ENCODE results near the gene KIF1C. TPM values are rescaled to one million over a fixed set of nuclear protein-coding genes. Genes with fewer than 3 reads are reported as not detected.

The KIF1C gene
- polyA plus RNA-seq, 2 donors, result 64.7 to 71.6 TPM

DNA sequence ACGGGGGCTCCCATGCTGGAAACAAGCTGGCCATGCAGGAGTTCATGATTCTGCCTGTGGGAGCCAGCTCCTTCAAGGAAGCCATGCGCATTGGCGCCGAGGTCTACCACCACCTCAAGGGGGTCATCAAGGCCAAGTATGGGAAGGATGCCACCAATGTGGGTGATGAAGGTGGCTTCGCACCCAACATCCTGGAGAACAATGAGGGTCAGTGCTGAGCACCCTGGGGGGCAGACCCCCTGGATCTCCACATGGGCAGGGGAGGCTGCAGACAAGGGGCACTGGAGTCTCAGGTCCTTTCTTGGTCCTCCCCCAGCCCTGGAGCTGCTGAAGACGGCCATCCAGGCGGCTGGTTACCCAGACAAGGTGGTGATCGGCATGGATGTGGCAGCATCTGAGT lies 42.7 kb upstream of the KIF1C start:
- H3K4me1 ChIP-seq (ENCODE audit: control insufficient read depth in 2 of 2, insufficient read depth in 2 of 2, low read length in 1 of 2), result peaks cover 4 to 8% of the 10 kb centered on the region in 2 donors
- WGBS, 2 donors, result 96 to 99% methylated on average over 8 of the region's 8 CpGs
- no peaks in the 10 kb centered on the region for H3K27me3 ChIP-seq (ENCODE audit: control insufficient read depth in 1 of 2, insufficient read depth in 2 of 2, low read length in 2 of 2)
- no peaks in the 10 kb centered on the region for H3K9me3 ChIP-seq (ENCODE audit: control insufficient read depth in 2 of 2, insufficient read depth in 1 of 2, low read depth in 1 of 2, low read length in 1 of 2)
- H3K4me3 ChIP-seq (ENCODE audit: low read depth in 1 of 2, low read length in 2 of 2), result no peak overlapping the region
- H3K27ac ChIP-seq (ENCODE audit: low read depth in 2 of 2, low read length in 1 of 2), result no peak overlapping the region
- H3K36me3 ChIP-seq (ENCODE audit: control insufficient read depth in 2 of 2, insufficient read depth in 2 of 2, low read length in 1 of 2), result peaks cover 0 to 10% of the 10 kb centered on the region in 2 donors

DNA sequence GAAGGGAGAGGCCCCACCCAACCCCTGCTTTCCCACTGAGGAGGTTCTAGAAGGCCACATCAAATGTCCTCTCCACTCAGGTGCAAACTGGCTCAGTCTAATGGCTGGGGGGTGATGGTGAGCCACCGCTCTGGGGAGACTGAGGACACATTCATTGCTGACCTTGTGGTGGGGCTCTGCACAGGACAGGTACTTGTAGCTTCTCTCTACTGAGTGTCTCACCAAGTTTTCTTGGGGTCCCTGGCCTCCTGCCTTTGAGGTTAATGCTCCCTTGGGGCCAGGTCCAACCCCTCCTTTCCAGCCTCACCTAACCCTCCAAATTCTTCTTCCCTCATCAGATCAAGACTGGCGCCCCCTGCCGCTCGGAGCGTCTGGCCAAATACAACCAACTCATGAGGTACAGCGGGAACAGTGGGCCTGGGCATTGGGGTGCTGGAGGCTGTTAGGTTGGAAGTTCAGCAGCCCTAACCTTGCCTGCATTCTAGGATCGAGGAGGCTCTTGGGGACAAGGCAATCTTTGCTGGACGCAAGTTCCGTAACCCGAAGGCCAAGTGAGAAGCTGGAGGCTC lies 41.2 kb upstream of the KIF1C start:
- H3K4me3 ChIP-seq (ENCODE audit: low read depth in 1 of 2, low read length in 2 of 2), result no peak overlapping the region
- no peaks in the 10 kb centered on the region for H3K27me3 ChIP-seq (ENCODE audit: control insufficient read depth in 1 of 2, insufficient read depth in 2 of 2, low read length in 2 of 2)
- H3K27ac ChIP-seq (ENCODE audit: low read depth in 2 of 2, low read length in 1 of 2), result no peak overlapping the region
- H3K36me3 ChIP-seq (ENCODE audit: control insufficient read depth in 2 of 2, insufficient read depth in 2 of 2, low read length in 1 of 2), result peaks cover 0 to 13% of the 10 kb centered on the region in 2 donors
- no peaks in the 10 kb centered on the region for H3K9me3 ChIP-seq (ENCODE audit: control insufficient read depth in 2 of 2, insufficient read depth in 1 of 2, low read depth in 1 of 2, low read length in 1 of 2)
- 83 to 86% methylated on average over 10 of the region's 10 CpGs for WGBS, 2 donors
- peaks cover 3 to 4% of the 10 kb centered on the region in 2 donors for H3K4me1 ChIP-seq (ENCODE audit: control insufficient read depth in 2 of 2, insufficient read depth in 2 of 2, low read length in 1 of 2)

DNA sequence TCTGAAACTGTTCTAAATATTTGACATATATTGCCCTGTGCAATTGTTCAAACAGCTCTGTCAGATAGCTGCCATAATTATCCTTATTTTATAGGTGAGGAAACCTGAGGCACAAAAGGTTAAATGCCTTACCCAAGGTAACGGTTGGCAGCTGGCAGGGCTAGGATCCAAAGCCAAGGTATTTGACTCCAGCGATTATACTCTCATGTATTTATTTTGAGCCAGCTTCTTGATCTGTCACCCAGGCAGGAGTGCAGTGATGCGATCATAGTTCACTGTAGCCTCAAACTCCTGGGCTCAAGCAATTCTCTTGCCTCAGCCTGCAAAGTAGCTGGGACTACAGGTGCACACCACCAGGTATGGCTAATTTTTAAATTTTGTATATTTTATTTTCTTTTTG lies 39.6 kb upstream of the KIF1C start:
- peaks cover 3 to 4% of the 10 kb centered on the region in 2 donors for H3K4me1 ChIP-seq (ENCODE audit: control insufficient read depth in 2 of 2, insufficient read depth in 2 of 2, low read length in 1 of 2)
- WGBS, 2 donors, result 60 to 63% methylated on average over 3 of the region's 3 CpGs
- no peak overlapping the region for H3K4me3 ChIP-seq (ENCODE audit: low read depth in 1 of 2, low read length in 2 of 2)
- no peak overlapping the region for H3K27ac ChIP-seq (ENCODE audit: low read depth in 2 of 2, low read length in 1 of 2)
- no peaks in the 10 kb centered on the region for H3K9me3 ChIP-seq (ENCODE audit: control insufficient read depth in 2 of 2, insufficient read depth in 1 of 2, low read depth in 1 of 2, low read length in 1 of 2)
- peaks cover 0 to 13% of the 10 kb centered on the region in 2 donors for H3K36me3 ChIP-seq (ENCODE audit: control insufficient read depth in 2 of 2, insufficient read depth in 2 of 2, low read length in 1 of 2)
- no peaks in the 10 kb centered on the region for H3K27me3 ChIP-seq (ENCODE audit: control insufficient read depth in 1 of 2, insufficient read depth in 2 of 2, low read length in 2 of 2)

DNA sequence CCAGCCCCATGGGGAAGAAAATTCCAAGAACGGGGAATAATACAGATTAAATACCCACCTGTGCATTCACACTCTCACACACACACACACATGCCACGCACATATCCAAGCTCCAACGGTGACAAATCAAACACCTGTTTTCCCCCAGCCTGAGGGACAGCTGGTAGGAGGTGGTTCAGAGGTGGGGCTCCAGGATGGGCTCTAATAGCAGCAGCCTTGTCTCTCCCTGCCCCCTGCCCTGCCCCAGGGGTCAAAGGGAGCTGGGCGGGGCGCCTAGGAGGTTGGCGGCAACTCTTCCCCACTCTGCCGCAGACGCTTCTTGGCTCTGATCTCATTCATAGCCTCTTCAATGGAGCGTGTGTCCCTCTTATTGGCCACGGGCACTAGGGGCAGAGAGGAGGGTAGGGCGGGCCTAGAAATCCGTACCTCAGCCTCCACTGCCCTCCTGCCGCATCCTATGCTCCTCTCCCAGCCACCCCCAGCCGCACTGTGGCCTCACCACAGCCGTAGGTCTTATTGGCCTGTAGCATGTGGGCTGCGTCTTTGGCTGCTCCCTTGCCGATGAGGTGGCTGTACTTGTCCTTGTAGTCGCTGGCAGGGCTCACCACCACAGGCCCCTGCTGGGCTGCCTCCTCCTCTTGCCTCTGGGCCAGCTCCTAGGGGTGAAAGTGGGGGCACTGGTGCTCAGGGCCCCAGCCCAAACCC lies 38.3 kb upstream of the KIF1C start:
- Histone ChIP-seq H3K27ac (ENCODE audit: low read depth in 2 of 2, low read length in 1 of 2) (no peak overlapping the region), H3K9me3 (ENCODE audit: control insufficient read depth in 2 of 2, insufficient read depth in 1 of 2, low read depth in 1 of 2, low read length in 1 of 2) (no peaks in the 10 kb centered on the region), H3K27me3 (ENCODE audit: control insufficient read depth in 1 of 2, insufficient read depth in 2 of 2, low read length in 2 of 2) (no peaks in the 10 kb centered on the region), H3K4me1 (ENCODE audit: control insufficient read depth in 2 of 2, insufficient read depth in 2 of 2, low read length in 1 of 2) (no peaks in the 10 kb centered on the region), H3K36me3 (ENCODE audit: control insufficient read depth in 2 of 2, insufficient read depth in 2 of 2, low read length in 1 of 2) (peaks cover 0 to 13% of the 10 kb centered on the region in 2 donors), H3K4me3 (ENCODE audit: low read depth in 1 of 2, low read length in 2 of 2) (no peak overlapping the region)
- WGBS, 2 donors, result 83 to 89% methylated on average over 17 to 18 of the region's 18 CpGs

DNA sequence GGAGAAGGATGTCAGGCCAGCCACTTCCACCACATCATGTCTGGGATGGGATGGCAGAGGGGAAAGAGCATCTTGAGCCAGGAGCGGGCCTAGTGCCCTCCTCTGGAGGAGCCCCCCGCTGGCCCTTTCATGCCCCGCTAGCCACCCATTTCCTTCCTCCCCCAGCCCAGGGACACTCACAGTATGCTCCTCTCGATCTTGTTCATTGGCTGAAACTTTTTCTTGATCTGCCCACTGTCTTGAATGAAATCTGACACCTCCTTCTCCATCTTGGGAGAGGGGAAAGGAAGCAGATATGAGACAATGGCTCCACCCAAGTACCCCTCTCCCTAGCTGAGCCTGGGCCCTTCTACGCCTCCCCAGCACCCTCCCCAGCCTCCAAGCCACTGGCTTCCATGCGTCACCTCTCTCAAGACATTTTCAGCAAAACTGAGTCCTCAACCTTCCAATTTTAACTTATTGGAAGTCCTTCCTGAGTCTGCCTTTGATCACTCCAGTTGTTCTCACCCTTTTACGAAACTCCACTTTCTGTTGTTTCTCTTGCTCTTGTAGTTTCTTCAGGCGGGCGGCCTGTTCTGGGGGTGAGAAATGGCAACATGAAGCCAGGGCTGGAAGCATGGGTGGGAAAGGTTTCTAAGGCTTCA lies 37.3 kb upstream of the KIF1C start:
- peaks cover 0 to under 1% of the 10 kb centered on the region in 2 donors for H3K4me1 ChIP-seq (ENCODE audit: control insufficient read depth in 2 of 2, insufficient read depth in 2 of 2, low read length in 1 of 2)
- H3K27me3 ChIP-seq (ENCODE audit: control insufficient read depth in 1 of 2, insufficient read depth in 2 of 2, low read length in 2 of 2), result no peaks in the 10 kb centered on the region
- no peak overlapping the region for H3K27ac ChIP-seq (ENCODE audit: low read depth in 2 of 2, low read length in 1 of 2)
- no peak overlapping the region for H3K4me3 ChIP-seq (ENCODE audit: low read depth in 1 of 2, low read length in 2 of 2)
- H3K9me3 ChIP-seq (ENCODE audit: control insufficient read depth in 2 of 2, insufficient read depth in 1 of 2, low read depth in 1 of 2, low read length in 1 of 2), result no peaks in the 10 kb centered on the region
- 85 to 89% methylated on average over 9 of the region's 9 CpGs for WGBS, 2 donors
- H3K36me3 ChIP-seq (ENCODE audit: control insufficient read depth in 2 of 2, insufficient read depth in 2 of 2, low read length in 1 of 2), result peaks cover 0 to 15% of the 10 kb centered on the region in 2 donors

DNA sequence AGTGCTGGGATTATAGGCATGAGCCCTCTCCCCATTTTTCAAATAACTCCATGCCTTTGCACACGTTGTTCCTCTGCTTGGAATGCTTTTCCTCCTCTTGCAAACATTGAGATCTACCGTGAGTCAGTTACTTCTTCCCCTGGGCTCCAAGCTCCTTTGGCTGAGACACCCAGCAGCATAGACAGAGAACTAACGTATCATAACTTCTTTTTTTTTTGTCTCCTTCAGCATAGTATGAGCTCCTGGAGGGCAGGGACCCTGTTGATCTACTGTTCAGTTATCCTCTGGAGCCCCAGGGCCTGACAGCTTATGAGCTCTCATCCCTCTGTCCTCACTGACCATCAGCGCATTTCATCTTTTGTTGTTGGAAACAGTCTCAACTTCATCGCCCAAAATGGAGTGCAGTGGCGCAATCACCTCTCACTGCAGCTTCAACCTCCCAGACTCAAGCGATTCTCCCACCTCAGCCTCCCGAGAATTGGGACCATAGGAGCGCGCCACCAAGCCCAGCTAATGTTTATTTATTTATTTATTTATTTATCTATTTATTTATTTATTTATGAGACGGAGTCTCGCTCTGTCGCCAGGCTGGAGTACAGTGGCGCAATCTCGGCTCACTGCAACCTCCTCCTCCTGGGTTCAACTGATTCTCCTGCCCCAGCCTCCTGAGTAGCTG lies 32.3 kb upstream of the KIF1C start:
- Histone ChIP-seq H3K27me3 (ENCODE audit: control insufficient read depth in 1 of 2, insufficient read depth in 2 of 2, low read length in 2 of 2) (no peaks in the 10 kb centered on the region), H3K4me3 (ENCODE audit: low read depth in 1 of 2, low read length in 2 of 2) (no peak overlapping the region), H3K4me1 (ENCODE audit: control insufficient read depth in 2 of 2, insufficient read depth in 2 of 2, low read length in 1 of 2) (peaks cover 9 to 18% of the 10 kb centered on the region in 2 donors), H3K9me3 (ENCODE audit: control insufficient read depth in 2 of 2, insufficient read depth in 1 of 2, low read depth in 1 of 2, low read length in 1 of 2) (no peaks in the 10 kb centered on the region), H3K36me3 (ENCODE audit: control insufficient read depth in 2 of 2, insufficient read depth in 2 of 2, low read length in 1 of 2) (peaks cover 0 to 12% of the 10 kb centered on the region in 2 donors), H3K27ac (ENCODE audit: low read depth in 2 of 2, low read length in 1 of 2) (no peak overlapping the region)
- WGBS, 2 donors, result 96% methylated on average over 15 of the region's 15 CpGs

DNA sequence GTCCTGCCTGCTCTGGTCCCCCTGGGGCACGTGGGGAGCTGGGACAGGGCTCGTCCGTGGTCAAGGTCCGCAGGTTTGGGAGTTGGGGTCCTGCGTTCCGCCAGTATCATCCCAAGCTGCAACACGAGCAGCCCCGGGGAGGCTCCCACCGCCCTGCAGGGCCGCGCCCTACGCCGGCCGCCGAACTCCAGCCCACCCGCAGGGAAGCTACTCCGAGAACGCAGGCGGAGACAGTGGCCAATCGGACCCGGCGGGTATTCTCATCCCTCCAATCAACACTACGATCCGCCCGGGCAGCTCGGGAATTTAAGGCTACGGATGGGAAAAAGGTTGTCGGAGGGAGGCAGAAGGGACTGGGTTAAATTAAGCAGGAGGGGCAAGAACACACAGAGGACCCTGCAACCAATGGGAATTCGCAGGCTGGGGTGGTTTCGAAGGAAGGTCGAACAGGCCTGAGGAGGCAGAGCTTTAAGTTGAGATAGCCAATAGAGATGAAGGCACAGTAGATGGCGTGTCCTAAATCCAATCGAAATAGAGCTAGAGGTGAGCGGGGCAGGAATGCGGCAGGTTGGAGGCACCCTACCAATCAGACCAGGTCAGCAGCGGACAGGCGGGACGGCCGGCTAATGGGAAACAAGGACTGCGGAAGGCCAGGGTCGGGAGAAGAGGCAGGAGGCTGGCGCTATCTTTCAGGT lies 30.8 kb upstream of the KIF1C start:
- Histone ChIP-seq H3K27me3 (ENCODE audit: control insufficient read depth in 1 of 2, insufficient read depth in 2 of 2, low read length in 2 of 2) (no peaks in the 10 kb centered on the region), H3K9me3 (ENCODE audit: control insufficient read depth in 2 of 2, insufficient read depth in 1 of 2, low read depth in 1 of 2, low read length in 1 of 2) (no peaks in the 10 kb centered on the region), H3K4me1 (ENCODE audit: control insufficient read depth in 2 of 2, insufficient read depth in 2 of 2, low read length in 1 of 2) (peaks cover 9 to 18% of the 10 kb centered on the region in 2 donors), H3K4me3 (ENCODE audit: low read depth in 1 of 2, low read length in 2 of 2) (peak overlapping the region; percentile 65 to 72), H3K36me3 (ENCODE audit: control insufficient read depth in 2 of 2, insufficient read depth in 2 of 2, low read length in 1 of 2) (peaks cover 0 to 12% of the 10 kb centered on the region in 2 donors), H3K27ac (ENCODE audit: low read depth in 2 of 2, low read length in 1 of 2) (peak overlapping the region; percentile 95 to 99)
- 0% methylated on average over 42 of the region's 42 CpGs for WGBS, 2 donors

DNA sequence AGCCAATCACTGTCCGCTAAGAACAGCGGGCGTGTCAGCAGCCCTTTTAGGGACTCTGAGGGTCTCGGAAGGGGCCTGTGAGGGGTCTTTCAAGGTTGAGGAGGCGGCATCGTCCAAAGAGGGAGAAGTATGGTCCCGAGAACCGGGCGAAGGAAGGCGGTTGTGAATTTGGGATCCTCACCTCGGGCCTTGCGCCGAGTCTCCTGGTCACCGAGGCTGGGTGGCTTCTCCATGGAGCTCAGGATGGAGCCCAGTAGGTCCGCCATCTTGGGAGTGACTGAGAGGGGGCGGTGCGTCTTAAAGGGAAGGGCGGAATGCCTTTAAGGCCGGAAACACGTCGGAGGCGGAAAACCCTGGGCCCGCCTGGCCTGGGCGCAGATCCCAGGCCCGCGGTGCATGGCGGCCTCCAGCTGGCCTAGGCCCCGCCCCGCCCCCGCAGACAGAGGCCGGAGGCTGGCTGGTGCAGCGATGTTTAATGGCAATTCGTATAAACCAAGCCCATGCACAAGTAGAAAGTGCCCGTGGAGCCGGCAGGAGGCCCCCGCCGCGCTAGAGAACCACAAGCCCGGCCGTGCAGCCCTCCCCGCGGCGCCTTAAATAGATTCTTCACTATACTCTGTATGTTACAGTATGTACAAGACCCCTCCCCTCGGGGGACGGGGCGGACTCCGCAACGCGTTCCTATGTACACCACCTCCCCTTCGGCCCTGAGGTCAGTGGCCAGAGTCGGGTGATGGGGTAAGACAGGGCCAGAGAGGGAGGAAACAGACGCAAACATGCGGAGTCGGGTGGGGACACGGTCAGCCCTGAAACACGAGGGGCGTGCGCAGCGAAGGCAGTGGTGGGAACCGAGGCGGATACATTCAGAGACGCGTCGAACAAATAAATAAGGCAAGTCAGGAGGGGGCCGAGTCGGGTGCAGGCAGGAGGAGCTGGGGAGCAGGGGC lies 29.9 kb upstream of the KIF1C start, which contains the start of gene SPAG7:
SPAG7 (minus strand) TSS at position 279 of the 947 bp plus-strand sequence; CDS start at position 266, 13 bp downstream.
- 0 to 1% methylated on average over 66 of the region's 66 CpGs for WGBS, 2 donors
- Histone ChIP-seq H3K9me3 (ENCODE audit: control insufficient read depth in 2 of 2, insufficient read depth in 1 of 2, low read depth in 1 of 2, low read length in 1 of 2) (no peaks in the 10 kb centered on the region), H3K4me1 (ENCODE audit: control insufficient read depth in 2 of 2, insufficient read depth in 2 of 2, low read length in 1 of 2) (peaks cover 9 to 18% of the 10 kb centered on the region in 2 donors), H3K27me3 (ENCODE audit: control insufficient read depth in 1 of 2, insufficient read depth in 2 of 2, low read length in 2 of 2) (no peaks in the 10 kb centered on the region), H3K4me3 (ENCODE audit: low read depth in 1 of 2, low read length in 2 of 2) (peak within 1 kb of the TSS; percentile 65 to 72), H3K36me3 (ENCODE audit: control insufficient read depth in 2 of 2, insufficient read depth in 2 of 2, low read length in 1 of 2) (peaks cover 0 to 20% of the 10 kb centered on the region in 2 donors), H3K27ac (ENCODE audit: low read depth in 2 of 2, low read length in 1 of 2) (peak within 1 kb of the TSS; percentile 95 to 99)
